ENCODE data around the gene SPTB.
A peak's percentile ranks its signal among the peaks of the same experiment; 100 is the strongest.
"Not testable (repeated sequence)": the region's sequence is repeated elsewhere in the genome, so short reads cannot be mapped to it uniquely, and the experiment has no call there.

SPTB gene

DNA sequence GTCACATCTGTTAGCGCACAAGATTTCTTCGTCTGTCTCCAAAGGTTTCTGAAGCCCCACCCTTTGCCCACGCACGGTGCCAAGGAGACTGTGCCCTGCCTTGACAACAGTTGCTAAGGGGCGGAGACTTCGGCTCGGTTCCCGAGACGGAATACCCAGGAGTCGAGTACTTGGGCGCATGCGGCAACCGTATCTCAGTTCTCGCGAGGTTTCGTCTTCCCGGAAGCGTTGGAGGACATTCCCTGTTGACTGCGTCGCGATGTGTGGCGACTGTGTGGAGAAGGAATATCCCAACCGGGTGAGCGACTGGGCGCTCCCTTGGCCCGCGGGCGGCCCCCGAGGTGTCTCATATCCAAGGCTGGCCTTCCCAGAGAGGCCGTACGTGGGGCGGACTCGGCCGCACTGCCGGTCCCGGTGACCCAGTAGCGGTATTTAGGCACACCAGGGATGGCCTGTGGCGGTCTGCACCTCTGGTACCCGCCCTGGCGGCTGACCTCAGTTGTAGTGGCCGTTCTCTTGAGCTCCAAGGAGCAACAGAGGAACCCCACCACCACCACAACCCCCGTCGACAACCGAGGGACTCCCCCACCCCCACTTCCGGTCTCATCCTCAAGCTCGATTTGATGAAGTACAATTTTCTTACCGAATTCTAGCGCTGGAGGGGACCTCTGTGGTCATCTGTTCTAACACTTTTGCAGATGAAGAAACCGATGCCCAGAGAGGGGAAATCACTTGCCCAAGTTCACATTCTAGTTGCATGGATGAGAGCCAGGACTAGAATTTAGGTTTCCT, 34.7 kb upstream of the SPTB start, which contains the start of gene CHURC1:
CHURC1 (plus strand) TSS at position 219 of the 792 bp plus-strand sequence; CDS start at position 260, 41 bp downstream.
- H3K4me3 ChIP-seq (replicated peaks in 1 of 2; ENCODE audit: low read depth in 2 of 2, low read length in 2 of 2) = peak within 1 kb of the TSS; percentile 85 to 99
- peak; percentile 99 for DNase-seq (ENCODE audit: low read depth in 2 of 2)
- TF ChIP-seq, protein P1, sequence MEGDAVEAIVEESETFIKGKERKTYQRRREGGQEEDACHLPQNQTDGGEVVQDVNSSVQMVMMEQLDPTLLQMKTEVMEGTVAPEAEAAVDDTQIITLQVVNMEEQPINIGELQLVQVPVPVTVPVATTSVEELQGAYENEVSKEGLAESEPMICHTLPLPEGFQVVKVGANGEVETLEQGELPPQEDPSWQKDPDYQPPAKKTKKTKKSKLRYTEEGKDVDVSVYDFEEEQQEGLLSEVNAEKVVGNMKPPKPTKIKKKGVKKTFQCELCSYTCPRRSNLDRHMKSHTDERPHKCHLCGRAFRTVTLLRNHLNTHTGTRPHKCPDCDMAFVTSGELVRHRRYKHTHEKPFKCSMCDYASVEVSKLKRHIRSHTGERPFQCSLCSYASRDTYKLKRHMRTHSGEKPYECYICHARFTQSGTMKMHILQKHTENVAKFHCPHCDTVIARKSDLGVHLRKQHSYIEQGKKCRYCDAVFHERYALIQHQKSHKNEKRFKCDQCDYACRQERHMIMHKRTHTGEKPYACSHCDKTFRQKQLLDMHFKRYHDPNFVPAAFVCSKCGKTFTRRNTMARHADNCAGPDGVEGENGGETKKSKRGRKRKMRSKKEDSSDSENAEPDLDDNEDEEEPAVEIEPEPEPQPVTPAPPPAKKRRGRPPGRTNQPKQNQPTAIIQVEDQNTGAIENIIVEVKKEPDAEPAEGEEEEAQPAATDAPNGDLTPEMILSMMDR (IDR thresholded peaks at IDR 0.05; ENCODE audit: low read depth, low read length) = no peak

DNA sequence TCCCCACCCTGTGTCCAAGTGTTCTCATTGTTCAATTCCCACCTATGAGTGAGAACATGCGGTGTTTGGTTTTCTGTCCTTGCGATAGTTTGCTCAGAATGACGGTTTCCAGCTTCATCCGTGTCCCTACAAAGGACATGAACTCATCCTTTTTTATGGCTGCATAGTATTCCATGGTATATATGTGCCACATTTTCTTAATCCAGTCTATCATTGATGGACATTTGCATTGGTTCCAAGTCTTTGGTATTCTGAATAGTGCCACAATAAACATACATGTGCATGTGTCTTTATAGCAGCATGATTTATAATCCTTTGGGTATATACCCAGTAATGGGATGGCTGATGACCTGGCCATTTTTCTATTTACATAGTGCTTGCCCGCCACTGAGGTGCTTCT, 33.8 kb upstream of the SPTB start:
- H3K4me3 ChIP-seq (replicated peaks in 1 of 2; ENCODE audit: low read depth in 2 of 2, low read length in 2 of 2); DNase-seq (ENCODE audit: low read depth in 2 of 2): not testable (repeated sequence)

GRCh38 chr14:64912261-64912660, 32.6 kb upstream of the SPTB start:
- DNase-seq (ENCODE audit: low read depth in 2 of 2) = peak in 1 of 2 donors; percentile 18
- H3K4me3 ChIP-seq (replicated peaks in 1 of 2; ENCODE audit: low read depth in 2 of 2, low read length in 2 of 2) = no peak overlapping the region

GRCh38 chr14:64910847-64911495, 31.3 kb upstream of the SPTB start:
- peak; percentile 60 to 63 for DNase-seq (ENCODE audit: low read depth in 2 of 2)
- TF ChIP-seq, protein P1 (IDR thresholded peaks at IDR 0.05; ENCODE audit: low read depth, low read length) = peak; percentile 73
- no peak overlapping the region for H3K4me3 ChIP-seq (replicated peaks in 1 of 2; ENCODE audit: low read depth in 2 of 2, low read length in 2 of 2)

More at GRCh38 chr14:64912261-64912660, 32.6 kb upstream of the SPTB start:
- TF ChIP-seq, protein P1 (IDR thresholded peaks at IDR 0.05; ENCODE audit: low read depth, low read length) = no peak

- DNase-seq (ENCODE audit: low read depth in 2 of 2) = no peak
- no peak overlapping the region for H3K4me3 ChIP-seq (replicated peaks in 1 of 2; ENCODE audit: low read depth in 2 of 2, low read length in 2 of 2)
- TF ChIP-seq, protein P1 (IDR thresholded peaks at IDR 0.05; ENCODE audit: low read depth, low read length) = no peak
Measured at GRCh38 chr14:64906022-64906421, 26.3 kb upstream of the SPTB start.

GRCh38 chr14:64899958-64900357, 20.3 kb upstream of the SPTB start:
- no peak for DNase-seq (ENCODE audit: low read depth in 2 of 2)
- no peak overlapping the region for H3K4me3 ChIP-seq (replicated peaks in 1 of 2; ENCODE audit: low read depth in 2 of 2, low read length in 2 of 2)
- TF ChIP-seq, protein P1 (IDR thresholded peaks at IDR 0.05; ENCODE audit: low read depth, low read length) = no peak

- peak; percentile 75 to 82 for DNase-seq (ENCODE audit: low read depth in 2 of 2)
- TF ChIP-seq, protein P1 (IDR thresholded peaks at IDR 0.05; ENCODE audit: low read depth, low read length) = peak; percentile 25
- no peak overlapping the region for H3K4me3 ChIP-seq (replicated peaks in 1 of 2; ENCODE audit: low read depth in 2 of 2, low read length in 2 of 2)
Measured at GRCh38 chr14:64891839-64892375, 12.2 kb upstream of the SPTB start.
